ENCODE measurements around the gene CCDC33.

CCDC33 gene

DNA sequence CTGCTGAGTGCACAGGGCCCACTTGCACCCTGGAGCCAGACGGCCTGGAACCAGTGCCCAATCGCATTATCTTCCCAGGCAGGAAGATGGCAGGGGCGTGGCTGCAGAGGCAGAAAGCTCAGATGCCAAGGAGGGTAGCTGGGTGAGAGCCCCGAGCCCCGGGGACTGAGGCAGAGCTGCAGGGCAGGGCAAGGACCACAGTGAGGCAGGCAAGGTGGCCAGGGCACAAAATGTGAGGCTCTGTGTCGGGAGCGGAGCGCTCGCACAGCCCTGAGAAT is 1.6 kb upstream of the CCDC33 start:
- H3K36me3 ChIP-seq (ENCODE audit: control insufficient read depth, insufficient read depth, low read length): no peaks in the 10 kb centered on the region
- peaks cover 20% of the 10 kb centered on the region for H3K27me3 ChIP-seq (ENCODE audit: control insufficient read depth, insufficient read depth, low read length)
- no peaks in the 10 kb centered on the region for H3K9me3 ChIP-seq (ENCODE audit: control insufficient read depth, insufficient read depth, low read length)
- H3K4me1 ChIP-seq (ENCODE audit: control insufficient read depth, insufficient read depth, low read length): peaks cover 7% of the 10 kb centered on the region
- no peak overlapping the region for H3K9ac ChIP-seq (ENCODE audit: low read depth, low read length)
- H3K4me3 ChIP-seq (ENCODE audit: low read depth, low read length): no peak overlapping the region

DNA sequence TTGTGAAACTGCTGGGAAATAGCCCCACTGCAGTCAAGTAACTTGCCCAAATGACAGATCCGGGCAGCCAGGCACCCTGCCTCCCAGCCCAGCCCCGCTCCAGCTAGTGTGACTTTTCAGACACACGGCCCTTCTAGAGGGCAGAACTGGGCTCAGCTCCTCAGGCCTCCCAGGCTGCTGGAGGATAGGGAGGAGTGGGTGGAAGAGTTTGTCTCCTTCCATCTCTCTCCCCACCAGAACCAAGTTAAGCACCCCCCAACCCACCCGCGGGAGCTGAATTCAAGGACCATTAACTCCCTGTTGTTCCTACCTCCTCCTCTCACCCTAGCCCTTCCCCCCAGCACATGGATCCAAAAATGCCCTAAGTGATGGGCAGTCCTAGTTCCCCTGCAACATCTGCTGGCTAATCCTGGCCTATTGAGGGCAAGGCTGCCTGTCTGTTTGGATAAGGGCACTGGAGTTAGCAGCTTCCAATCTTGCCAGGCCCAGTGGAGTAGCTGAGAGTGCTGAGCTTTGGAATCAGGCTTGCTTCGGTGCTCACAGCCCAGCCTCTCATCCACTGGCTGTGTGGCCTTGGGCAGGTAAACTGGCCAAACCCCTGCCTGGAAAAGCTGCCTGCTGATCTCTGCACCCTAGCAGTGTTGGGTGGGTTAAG is 3.1 kb downstream of the CCDC33 start:
- H3K4me3 ChIP-seq (ENCODE audit: low read depth, low read length): no peak overlapping the region
- H3K36me3 ChIP-seq (ENCODE audit: control insufficient read depth, insufficient read depth, low read length): no peaks in the 10 kb centered on the region
- H3K27me3 ChIP-seq (ENCODE audit: control insufficient read depth, insufficient read depth, low read length): peaks cover 6% of the 10 kb centered on the region
- H3K9ac ChIP-seq (ENCODE audit: low read depth, low read length): no peak overlapping the region
- H3K4me1 ChIP-seq (ENCODE audit: control insufficient read depth, insufficient read depth, low read length): peaks cover 6% of the 10 kb centered on the region
- H3K9me3 ChIP-seq (ENCODE audit: control insufficient read depth, insufficient read depth, low read length): no peaks in the 10 kb centered on the region

GRCh38 chr15:74240002-74240568 is 4.0 kb downstream of the CCDC33 start:
- no peak overlapping the region for H3K9ac ChIP-seq (ENCODE audit: low read depth, low read length)
- peaks cover 15% of the 10 kb centered on the region for H3K27me3 ChIP-seq (ENCODE audit: control insufficient read depth, insufficient read depth, low read length)
- no peaks in the 10 kb centered on the region for H3K36me3 ChIP-seq (ENCODE audit: control insufficient read depth, insufficient read depth, low read length)
- H3K4me1 ChIP-seq (ENCODE audit: control insufficient read depth, insufficient read depth, low read length): peaks cover 4% of the 10 kb centered on the region
- H3K9me3 ChIP-seq (ENCODE audit: control insufficient read depth, insufficient read depth, low read length): no peaks in the 10 kb centered on the region
- no peak overlapping the region for H3K4me3 ChIP-seq (ENCODE audit: low read depth, low read length)

GRCh38 chr15:74240897-74241614 is 4.9 kb downstream of the CCDC33 start:
- Histone ChIP-seq H3K36me3 (ENCODE audit: control insufficient read depth, insufficient read depth, low read length) (no peaks in the 10 kb centered on the region), H3K4me1 (ENCODE audit: control insufficient read depth, insufficient read depth, low read length) (peaks cover 4% of the 10 kb centered on the region), H3K27me3 (ENCODE audit: control insufficient read depth, insufficient read depth, low read length) (peaks cover 19% of the 10 kb centered on the region), H3K4me3 (ENCODE audit: low read depth, low read length) (no peak overlapping the region), H3K9me3 (ENCODE audit: control insufficient read depth, insufficient read depth, low read length) (no peaks in the 10 kb centered on the region), H3K9ac (ENCODE audit: low read depth, low read length) (no peak overlapping the region)

DNA sequence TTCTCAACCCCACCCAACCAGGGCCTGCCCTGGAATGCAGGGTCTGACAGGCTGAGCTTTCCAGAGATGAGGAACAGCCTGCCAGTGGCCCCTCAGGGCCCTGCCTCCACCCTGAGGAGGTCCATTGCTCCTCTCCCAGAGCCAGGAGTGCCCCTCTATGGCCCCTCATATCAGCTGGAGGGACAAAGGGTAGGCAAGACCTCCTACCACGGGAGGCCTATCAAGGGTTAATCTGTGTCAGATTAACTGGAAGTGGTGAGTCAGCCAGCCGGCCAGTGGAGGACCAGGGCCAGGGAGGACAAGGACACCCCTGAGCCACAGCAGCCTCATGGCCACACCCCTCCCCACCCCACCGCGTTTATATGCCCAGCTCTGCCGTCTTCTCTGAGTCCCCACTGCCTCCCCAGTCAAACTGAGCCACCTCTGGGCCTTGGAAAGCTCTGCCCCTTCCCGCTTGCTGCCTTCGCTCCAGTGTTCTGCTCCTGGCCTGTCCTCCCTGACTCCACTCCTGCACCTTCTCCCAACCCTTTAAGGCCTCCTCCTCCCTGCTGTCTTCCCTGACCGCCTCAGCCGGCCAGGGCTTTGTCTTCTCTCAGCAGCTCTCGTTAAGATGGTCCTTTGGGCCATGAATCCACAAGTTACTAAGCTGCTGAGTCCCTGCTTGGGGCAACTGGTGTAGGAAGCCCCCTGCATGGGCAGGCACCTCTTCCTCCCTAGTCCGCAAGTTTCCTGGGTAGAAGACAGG is 6.5 kb downstream of the CCDC33 start:
- peaks cover 20% of the 10 kb centered on the region for H3K27me3 ChIP-seq (ENCODE audit: control insufficient read depth, insufficient read depth, low read length)
- peaks cover 4% of the 10 kb centered on the region for H3K4me1 ChIP-seq (ENCODE audit: control insufficient read depth, insufficient read depth, low read length)
- H3K9me3 ChIP-seq (ENCODE audit: control insufficient read depth, insufficient read depth, low read length): no peaks in the 10 kb centered on the region
- H3K36me3 ChIP-seq (ENCODE audit: control insufficient read depth, insufficient read depth, low read length): no peaks in the 10 kb centered on the region
- no peak overlapping the region for H3K4me3 ChIP-seq (ENCODE audit: low read depth, low read length)
- no peak overlapping the region for H3K9ac ChIP-seq (ENCODE audit: low read depth, low read length)

DNA sequence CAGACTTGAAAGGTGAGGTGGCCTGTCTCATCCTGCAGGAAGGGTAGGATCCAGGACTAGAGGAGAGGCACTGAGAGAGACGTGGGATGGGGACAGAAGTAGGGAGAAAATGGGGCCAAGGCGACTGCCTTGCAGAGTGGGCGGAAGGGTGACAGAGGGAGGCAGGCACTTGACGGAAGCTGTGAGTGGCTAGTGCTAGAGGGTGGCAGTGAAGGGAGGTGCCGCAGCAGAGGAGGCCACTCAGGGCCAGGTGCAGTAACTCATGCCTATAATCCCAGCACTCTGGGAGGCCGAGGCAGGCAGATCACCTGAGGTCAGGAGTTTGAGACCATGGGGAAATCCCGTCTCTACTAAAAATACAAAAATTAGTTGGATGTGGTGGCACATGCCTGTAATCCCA is 7.3 kb downstream of the CCDC33 start:
- Histone ChIP-seq H3K36me3 (ENCODE audit: control insufficient read depth, insufficient read depth, low read length) (no peaks in the 10 kb centered on the region), H3K4me1 (ENCODE audit: control insufficient read depth, insufficient read depth, low read length) (peaks cover 4% of the 10 kb centered on the region), H3K9ac (ENCODE audit: low read depth, low read length) (no peak overlapping the region), H3K9me3 (ENCODE audit: control insufficient read depth, insufficient read depth, low read length) (no peaks in the 10 kb centered on the region), H3K4me3 (ENCODE audit: low read depth, low read length) (no peak overlapping the region), H3K27me3 (ENCODE audit: control insufficient read depth, insufficient read depth, low read length) (peaks cover 20% of the 10 kb centered on the region)

DNA sequence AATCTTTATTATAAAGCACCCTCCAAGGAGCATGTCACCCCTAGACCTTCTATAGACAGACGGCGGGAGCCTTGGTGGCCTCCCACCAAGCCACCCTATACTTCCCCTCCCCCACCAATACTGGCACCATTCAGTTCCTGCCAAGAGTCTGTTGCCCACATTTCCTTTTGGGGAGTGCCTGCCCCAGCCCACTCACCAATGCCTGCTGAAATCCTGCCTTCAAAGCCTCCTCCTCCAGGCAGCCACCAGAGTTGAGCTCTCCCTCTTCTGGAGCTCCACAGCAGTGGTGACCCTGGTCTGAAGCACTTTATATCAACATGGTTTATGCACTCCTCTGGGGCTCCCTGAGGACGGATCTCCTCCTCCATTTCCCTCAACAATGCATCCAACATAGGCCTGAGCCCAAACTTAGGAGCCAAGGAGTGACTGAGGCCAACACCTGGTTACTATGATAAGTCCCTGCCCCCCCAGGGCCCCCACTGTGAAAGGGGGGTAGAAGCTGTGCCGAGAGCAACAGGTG is 8.8 kb downstream of the CCDC33 start:
- peaks cover 20% of the 10 kb centered on the region for H3K27me3 ChIP-seq (ENCODE audit: control insufficient read depth, insufficient read depth, low read length)
- no peaks in the 10 kb centered on the region for H3K9me3 ChIP-seq (ENCODE audit: control insufficient read depth, insufficient read depth, low read length)
- no peaks in the 10 kb centered on the region for H3K36me3 ChIP-seq (ENCODE audit: control insufficient read depth, insufficient read depth, low read length)
- peaks cover 2% of the 10 kb centered on the region for H3K4me1 ChIP-seq (ENCODE audit: control insufficient read depth, insufficient read depth, low read length)
- peak overlapping the region; percentile 35 for H3K4me3 ChIP-seq (ENCODE audit: low read depth, low read length)
- no peak overlapping the region for H3K9ac ChIP-seq (ENCODE audit: low read depth, low read length)

DNA sequence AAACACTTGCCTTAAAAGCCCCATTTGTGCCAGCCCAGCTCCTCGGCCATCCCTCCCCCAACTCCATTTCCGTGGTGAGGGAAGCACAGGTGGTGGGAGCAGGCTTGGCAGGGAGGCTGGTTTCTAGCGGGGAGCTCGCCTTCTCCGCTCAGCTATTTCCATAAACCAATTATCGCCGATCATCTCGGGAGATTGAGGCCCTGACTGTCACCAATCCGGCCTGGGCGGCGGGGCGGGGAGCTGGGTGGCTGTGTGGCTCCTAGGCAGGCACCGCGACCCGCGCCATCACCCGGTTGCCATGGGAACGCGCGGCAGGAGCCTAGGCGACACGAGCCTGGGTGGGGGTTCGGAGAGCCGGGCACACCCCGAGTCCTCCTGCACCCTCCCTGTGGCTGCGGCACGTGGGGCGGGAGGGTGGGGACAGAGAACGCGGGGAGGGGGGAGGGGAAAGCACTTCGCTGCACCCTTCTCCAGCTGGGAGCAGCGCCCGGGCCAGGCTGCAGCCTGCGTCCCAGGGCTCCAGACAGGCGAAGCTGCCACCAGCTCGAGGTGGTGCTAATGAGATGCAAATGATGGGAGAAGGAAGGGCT is 9.3 kb downstream of the CCDC33 start:
- peak overlapping the region; percentile 35 for H3K4me3 ChIP-seq (ENCODE audit: low read depth, low read length)
- no peak overlapping the region for H3K9ac ChIP-seq (ENCODE audit: low read depth, low read length)
- H3K27me3 ChIP-seq (ENCODE audit: control insufficient read depth, insufficient read depth, low read length): peaks cover 20% of the 10 kb centered on the region

GRCh38 chr15:74250266-74250665 is 14.1 kb downstream of the CCDC33 start:
- no peaks in the 10 kb centered on the region for H3K36me3 ChIP-seq (ENCODE audit: control insufficient read depth, insufficient read depth, low read length)
- no peak overlapping the region for H3K9ac ChIP-seq (ENCODE audit: low read depth, low read length)
- H3K4me1 ChIP-seq (ENCODE audit: control insufficient read depth, insufficient read depth, low read length): no peaks in the 10 kb centered on the region
- H3K27me3 ChIP-seq (ENCODE audit: control insufficient read depth, insufficient read depth, low read length): peaks cover 4% of the 10 kb centered on the region
- no peaks in the 10 kb centered on the region for H3K9me3 ChIP-seq (ENCODE audit: control insufficient read depth, insufficient read depth, low read length)
- no peak overlapping the region for H3K4me3 ChIP-seq (ENCODE audit: low read depth, low read length)

More for the DNA sequence above, 9.3 kb downstream of the CCDC33 start:
- Histone ChIP-seq H3K36me3 (ENCODE audit: control insufficient read depth, insufficient read depth, low read length) (no peaks in the 10 kb centered on the region), H3K4me1 (ENCODE audit: control insufficient read depth, insufficient read depth, low read length) (peaks cover 2% of the 10 kb centered on the region), H3K9me3 (ENCODE audit: control insufficient read depth, insufficient read depth, low read length) (no peaks in the 10 kb centered on the region)

DNA sequence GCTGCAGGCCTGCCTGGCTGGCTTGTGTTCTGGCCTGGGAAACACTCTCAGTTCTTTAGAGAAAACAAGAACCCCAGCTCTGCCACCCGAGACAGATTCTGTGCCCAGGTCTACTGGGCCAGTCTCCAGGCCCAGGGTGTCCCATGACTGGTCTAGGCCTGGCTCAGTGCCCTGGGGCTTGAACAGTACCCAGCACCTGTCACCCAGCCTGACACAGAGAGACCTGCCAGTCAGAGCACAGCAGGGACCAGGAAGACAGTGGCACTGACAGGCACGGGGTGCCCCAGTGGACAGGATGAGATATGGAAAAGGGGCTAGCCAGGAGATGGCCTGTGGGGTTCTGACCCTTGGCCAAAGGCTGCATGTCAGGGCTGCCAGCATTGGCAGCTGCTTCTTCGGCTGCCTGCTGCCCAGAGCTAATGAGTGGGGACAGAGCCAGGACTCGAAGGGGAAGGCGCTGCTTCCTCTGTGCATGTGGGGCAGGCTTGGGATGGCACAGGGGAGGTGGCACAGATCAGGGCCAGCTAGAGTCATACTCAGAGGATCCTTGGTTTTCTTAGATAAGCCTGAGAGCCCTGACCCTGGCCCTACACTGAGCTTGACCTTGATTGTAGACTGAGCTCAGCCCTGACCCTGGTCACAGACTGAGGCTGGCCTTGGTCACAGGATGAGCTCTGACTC is 15.1 kb downstream of the CCDC33 start:
- H3K4me1 ChIP-seq (ENCODE audit: control insufficient read depth, insufficient read depth, low read length): no peaks in the 10 kb centered on the region
- no peak overlapping the region for H3K9ac ChIP-seq (ENCODE audit: low read depth, low read length)
- H3K36me3 ChIP-seq (ENCODE audit: control insufficient read depth, insufficient read depth, low read length): no peaks in the 10 kb centered on the region
- no peaks in the 10 kb centered on the region for H3K9me3 ChIP-seq (ENCODE audit: control insufficient read depth, insufficient read depth, low read length)
- H3K27me3 ChIP-seq (ENCODE audit: control insufficient read depth, insufficient read depth, low read length): no peaks in the 10 kb centered on the region
- H3K4me3 ChIP-seq (ENCODE audit: low read depth, low read length): no peak overlapping the region

DNA sequence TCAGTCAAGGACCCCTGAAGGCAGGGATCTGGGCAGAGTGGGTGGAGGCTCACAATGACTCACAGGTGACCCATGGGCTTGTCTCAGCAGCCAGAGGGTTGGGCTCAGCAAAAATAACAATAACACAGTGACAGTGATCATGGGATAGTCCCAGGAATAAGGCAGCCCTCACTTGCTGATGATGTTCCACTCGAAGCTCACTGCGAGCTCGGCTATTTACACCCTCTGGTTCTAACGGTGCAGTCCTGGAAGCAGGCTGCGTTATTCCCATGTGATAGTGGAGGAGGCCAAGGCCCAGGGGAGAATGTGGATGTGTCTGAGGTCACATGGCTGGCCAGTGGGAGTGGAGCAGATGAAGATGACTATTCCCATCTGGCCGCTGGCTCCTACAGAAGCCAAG is 16.2 kb downstream of the CCDC33 start:
- peaks cover 2% of the 10 kb centered on the region for H3K27me3 ChIP-seq (ENCODE audit: control insufficient read depth, insufficient read depth, low read length)
- no peak overlapping the region for H3K4me3 ChIP-seq (ENCODE audit: low read depth, low read length)
- no peak overlapping the region for H3K9ac ChIP-seq (ENCODE audit: low read depth, low read length)
- H3K9me3 ChIP-seq (ENCODE audit: control insufficient read depth, insufficient read depth, low read length): no peaks in the 10 kb centered on the region
- H3K36me3 ChIP-seq (ENCODE audit: control insufficient read depth, insufficient read depth, low read length): no peaks in the 10 kb centered on the region
- H3K4me1 ChIP-seq (ENCODE audit: control insufficient read depth, insufficient read depth, low read length): no peaks in the 10 kb centered on the region

Measured in iPS-15b (cell line).